ENCODE measurements around the gene SLC17A7. TPM values are rescaled to one million over a fixed set of nuclear protein-coding genes. Genes with fewer than 3 reads are reported as not detected.

Gene SLC17A7
- total and polyA plus RNA-seq, 2 of the 4 experiments (the other 2 are of a cell fraction), result 0.03 TPM; not detected in 1

DNA sequence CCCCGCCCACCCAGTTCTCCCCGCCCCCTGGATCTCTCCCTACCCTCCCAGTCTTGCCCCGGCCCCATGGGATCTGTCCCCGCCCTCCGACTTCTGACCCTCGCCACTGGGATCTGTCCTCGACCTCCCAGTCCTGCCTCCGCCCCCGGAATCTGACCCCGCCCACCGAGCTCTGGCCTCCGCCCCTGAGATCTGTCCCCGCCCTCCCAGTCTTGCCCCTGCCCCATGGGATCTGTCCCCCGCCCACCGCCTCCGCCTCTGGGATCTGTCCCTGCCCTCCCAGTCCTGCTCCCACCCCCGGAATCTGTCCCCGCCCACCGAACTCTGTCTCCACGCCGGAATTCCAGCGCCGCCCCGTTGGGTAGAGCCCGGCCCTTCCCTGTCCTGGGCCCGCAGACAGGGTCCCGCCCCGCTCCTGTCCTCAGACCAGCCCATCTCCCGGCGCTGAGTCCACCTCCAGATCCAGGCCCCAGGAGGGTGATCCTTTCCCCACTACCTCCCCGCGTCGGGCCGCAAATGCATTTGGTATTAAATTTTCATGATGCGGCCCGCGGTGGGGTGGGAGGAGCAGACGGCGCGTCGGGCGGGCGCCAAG, 1.5 kb upstream of the SLC17A7 start:
- H3K9me3 ChIP-seq (ENCODE audit: control insufficient read depth, insufficient read depth, low read length), result no peaks in the 10 kb centered on the region
- BruUV-seq (replicated peaks), result no TSS peak
- H3K9me1 ChIP-seq (ENCODE audit: insufficient read depth, low read length), result peaks cover 3% of the 10 kb centered on the region; the same call in 1 of the 2 replicates
- ChIA-PET POLR2A (ENCODE audit: unreplicated experiment) (no interaction called here), CTCF (interaction anchor here (0.6 kb wide), 1 partner anchor 178 kb away, joined by 3 read pairs; no protein-coding TSS in a partner anchor)
- no peak overlapping the region for H2BK20ac ChIP-seq (ENCODE audit: low read depth, low read length)
- H2AK9ac ChIP-seq (replicated peaks; ENCODE audit: low read depth, low read length, poor library complexity), result peak overlapping the region; percentile 85
- in situ Hi-C loops (cut with MboI; ENCODE audit: low sequenced_read_pairs) (loop anchor here (10.0 kb wide), 1 partner anchor 48 kb away; no protein-coding TSS in a partner anchor), dilution Hi-C loops (cut with HindIII; ENCODE audit: low sequenced_read_pairs, unreplicated experiment) (no loop called here), intact Hi-C loops (cut with micrococcal nuclease) (loop anchor here (1.0 kb wide), 4 partner anchors 51 to 217 kb away; partner anchors contain the start of gene DKKL1)
- H2BK120ac ChIP-seq (ENCODE audit: low read depth, low read length), result no peak overlapping the region
- 0 out of 2 replicates have a peak overlapping the region, but pooled peaks have one; percentile 10 for H3K56ac ChIP-seq (ENCODE audit: extremely low read depth, insufficient read depth, low read length)
- no peak overlapping the region for H3K4ac ChIP-seq (ENCODE audit: low read depth, low read length)
- peak overlapping the region; percentile 45 for H3K9ac ChIP-seq (ENCODE audit: low read depth, low read length)
- H2AK5ac ChIP-seq (ENCODE audit: low read depth, low read length), result no peak overlapping the region
- 0% methylated on average over 5 of the region's 43 CpGs; no CpG with 5 or more reads in 1 of the 2 experiments for WGBS, 2 experiments (ENCODE audit: extremely low coverage in 2 of 2, insufficient read length in 1 of 2)
- H4K8ac ChIP-seq (ENCODE audit: low read depth in 2 of 2, low read length in 2 of 2), result peak overlapping the region in 1 of 2 experiments; percentile 54; a peak in 1 of 4 replicates
- no peak overlapping the region; the same call in 1 of the 2 replicates for H3K27ac ChIP-seq (ENCODE audit: insufficient read depth, low read length)
- TF ChIP-seq MXI1 (IDR thresholded peaks at IDR 0.05; ENCODE audit: borderline replicate concordance, low read depth, low read length) (no peak), RCOR1 (IDR thresholded peaks at IDR 0.05; ENCODE audit: insufficient replicate concordance, low read length) (no peak), MAZ (IDR thresholded peaks at IDR 0.05; ENCODE audit: borderline replicate concordance, low read depth, low read length) (no peak; the same call in 1 of the 2 replicates), CHD1 (IDR thresholded peaks at IDR 0.05; ENCODE audit: low read depth, low read length) (no peak), NFE2L2 (IDR thresholded peaks at IDR 0.05; ENCODE audit: low read depth, low read length) (no peak), MAFK (IDR thresholded peaks at IDR 0.05; ENCODE audit: low read depth, low read length) (no peak), POLR2A (IDR thresholded peaks at IDR 0.05; ENCODE audit: low read depth, low read length) (no peak), RAD21 (IDR thresholded peaks at IDR 0.05; ENCODE audit: low read length) (no peak), BHLHE40 (IDR thresholded peaks at IDR 0.05; ENCODE audit: low read depth, low read length) (no peak), SMC3 (IDR thresholded peaks at IDR 0.05; ENCODE audit: low read depth, low read length) (no peak)
- TF ChIP-seq, protein P1, sequence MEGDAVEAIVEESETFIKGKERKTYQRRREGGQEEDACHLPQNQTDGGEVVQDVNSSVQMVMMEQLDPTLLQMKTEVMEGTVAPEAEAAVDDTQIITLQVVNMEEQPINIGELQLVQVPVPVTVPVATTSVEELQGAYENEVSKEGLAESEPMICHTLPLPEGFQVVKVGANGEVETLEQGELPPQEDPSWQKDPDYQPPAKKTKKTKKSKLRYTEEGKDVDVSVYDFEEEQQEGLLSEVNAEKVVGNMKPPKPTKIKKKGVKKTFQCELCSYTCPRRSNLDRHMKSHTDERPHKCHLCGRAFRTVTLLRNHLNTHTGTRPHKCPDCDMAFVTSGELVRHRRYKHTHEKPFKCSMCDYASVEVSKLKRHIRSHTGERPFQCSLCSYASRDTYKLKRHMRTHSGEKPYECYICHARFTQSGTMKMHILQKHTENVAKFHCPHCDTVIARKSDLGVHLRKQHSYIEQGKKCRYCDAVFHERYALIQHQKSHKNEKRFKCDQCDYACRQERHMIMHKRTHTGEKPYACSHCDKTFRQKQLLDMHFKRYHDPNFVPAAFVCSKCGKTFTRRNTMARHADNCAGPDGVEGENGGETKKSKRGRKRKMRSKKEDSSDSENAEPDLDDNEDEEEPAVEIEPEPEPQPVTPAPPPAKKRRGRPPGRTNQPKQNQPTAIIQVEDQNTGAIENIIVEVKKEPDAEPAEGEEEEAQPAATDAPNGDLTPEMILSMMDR (conservative IDR thresholded peaks at IDR 0.05; ENCODE audit: low read depth, low read length), result no peak
- TF ChIP-seq, protein P2, sequence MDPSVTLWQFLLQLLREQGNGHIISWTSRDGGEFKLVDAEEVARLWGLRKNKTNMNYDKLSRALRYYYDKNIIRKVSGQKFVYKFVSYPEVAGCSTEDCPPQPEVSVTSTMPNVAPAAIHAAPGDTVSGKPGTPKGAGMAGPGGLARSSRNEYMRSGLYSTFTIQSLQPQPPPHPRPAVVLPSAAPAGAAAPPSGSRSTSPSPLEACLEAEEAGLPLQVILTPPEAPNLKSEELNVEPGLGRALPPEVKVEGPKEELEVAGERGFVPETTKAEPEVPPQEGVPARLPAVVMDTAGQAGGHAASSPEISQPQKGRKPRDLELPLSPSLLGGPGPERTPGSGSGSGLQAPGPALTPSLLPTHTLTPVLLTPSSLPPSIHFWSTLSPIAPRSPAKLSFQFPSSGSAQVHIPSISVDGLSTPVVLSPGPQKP (IDR thresholded peaks at IDR 0.05; ENCODE audit: borderline replicate concordance, low read depth, low read length), result no peak
- H3K4me1 ChIP-seq (ENCODE audit: control insufficient read depth, insufficient read depth, low read length), result no peaks in the 10 kb centered on the region
- H3K4me3 ChIP-seq (ENCODE audit: insufficient read depth, low read depth, low read length), result peak overlapping the region; percentile 53
- peaks cover 4% of the 10 kb centered on the region; the same call in 1 of the 2 replicates for H3K36me3 ChIP-seq (ENCODE audit: control insufficient read depth, insufficient read depth, low read length)
- peak; percentile 79 for ATAC-seq (ENCODE audit: low read depth)
- no peak overlapping the region; the same call in 1 of the 2 replicates for H3K23ac ChIP-seq (ENCODE audit: low read depth, low read length)
- H4K5ac ChIP-seq (ENCODE audit: low read depth, low read length), result no peak overlapping the region
- peak overlapping the region; percentile 82 for H3K4me2 ChIP-seq (ENCODE audit: low read depth, low read length)
- H2BK15ac ChIP-seq (ENCODE audit: low read depth, low read length), result no peak overlapping the region
- H3K79me1 ChIP-seq (ENCODE audit: low read depth in 1 of 2, low read length in 2 of 2), result peaks cover 0 to under 1% of the 10 kb centered on the region in 2 experiments; a peak in 2 of 4 replicates
- peak overlapping the region; percentile 100 for H2AFZ ChIP-seq (replicated peaks; ENCODE audit: low read length, poor library complexity)
- no peak overlapping the region for H3K14ac ChIP-seq (replicated peaks; ENCODE audit: low read depth, low read length)
- H2BK5ac ChIP-seq (ENCODE audit: low read depth, low read length, poor library complexity, severe bottlenecking), result no peak overlapping the region
- H3K18ac ChIP-seq (ENCODE audit: low read depth, low read length), result no peak overlapping the region
- DNase-seq, result peak; percentile 73
- H3K27me3 ChIP-seq (ENCODE audit: control insufficient read depth, insufficient read depth, low read length), result peaks cover 44% of the 10 kb centered on the region
- H4K20me1 ChIP-seq (ENCODE audit: insufficient read depth, low read length), result peaks cover 3% of the 10 kb centered on the region; the same call in 1 of the 2 replicates
- no peak overlapping the region; the same call in 1 of the 2 replicates for H4K91ac ChIP-seq (ENCODE audit: insufficient read depth, low read depth, low read length)

Measured in IMR-90 (cell line).